DMS114 treated with DMSO at 0.1 percent for 48 hours (cell line): ENCODE data around the gene ANKRD26.

Experiments used
- DNase-seq: peaks from one replicate; lab custom pipeline; 2025; ENCODE audit not compliant: unreplicated experiment; lab: John Stamatoyannopoulos, UW

Gene ANKRD26

DNA sequence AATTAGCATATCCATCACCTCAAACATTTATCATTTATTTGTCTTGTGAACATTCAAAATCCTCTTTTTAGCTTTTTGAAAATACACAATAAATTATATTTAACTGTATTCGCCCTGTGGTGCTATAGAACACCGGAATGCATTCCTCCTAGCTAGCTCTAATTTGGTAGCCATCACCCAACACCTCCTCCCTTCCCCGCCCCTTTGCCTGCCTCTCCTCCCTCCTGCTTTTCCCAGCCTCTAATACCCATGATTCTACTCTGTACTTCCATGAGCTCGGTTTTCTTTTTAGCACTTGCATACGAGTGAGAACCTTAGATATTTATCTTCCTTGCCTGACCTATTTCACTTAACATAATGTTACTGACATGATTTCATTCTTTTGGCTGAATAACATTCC is 80.1 kb downstream of the ANKRD26 start:
- DNase-seq, result no peak

DNA sequence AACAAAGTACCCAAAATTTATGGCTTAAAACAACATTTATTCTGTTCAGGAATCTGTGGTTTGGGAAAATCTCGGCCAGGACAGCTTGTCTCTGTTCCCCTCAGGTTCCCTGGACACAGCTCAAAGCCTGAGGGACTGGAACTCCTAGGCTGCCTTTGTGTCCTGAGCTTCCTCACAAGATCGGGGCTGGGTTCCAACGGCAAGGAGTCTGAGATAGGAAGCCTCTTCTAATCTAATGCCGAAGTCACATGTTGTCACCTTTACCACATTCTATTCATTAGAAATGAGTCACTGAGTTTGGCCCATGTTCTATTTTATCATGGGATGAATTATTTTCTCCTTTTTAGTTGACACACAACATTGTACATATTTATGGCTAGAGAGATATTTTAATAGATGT is 80.5 kb downstream of the ANKRD26 start:
- no peak for DNase-seq

GRCh38 chr10:26997610-26998009 is 102.7 kb downstream of the ANKRD26 start:
- no peak for DNase-seq

DNA sequence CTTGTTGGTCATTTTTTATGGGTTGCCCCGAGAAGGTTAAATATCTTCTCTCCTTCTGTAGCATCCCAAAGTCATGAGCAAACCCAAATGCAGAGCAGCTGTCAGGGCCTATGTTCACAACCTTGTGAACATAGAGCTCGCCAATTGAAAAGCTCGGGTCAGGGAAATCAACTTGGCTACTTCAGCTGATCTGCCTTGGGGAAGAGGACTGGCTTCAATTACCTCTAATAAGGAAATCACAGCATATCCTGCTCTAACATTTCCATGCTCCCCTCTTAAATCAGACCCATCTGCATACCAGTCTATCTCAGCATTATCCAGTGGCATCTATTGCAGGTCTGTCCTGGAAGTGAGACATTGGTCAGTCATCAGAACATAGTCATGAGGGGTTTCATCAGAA is 105.6 kb downstream of the ANKRD26 start:
- no peak for DNase-seq

DNA sequence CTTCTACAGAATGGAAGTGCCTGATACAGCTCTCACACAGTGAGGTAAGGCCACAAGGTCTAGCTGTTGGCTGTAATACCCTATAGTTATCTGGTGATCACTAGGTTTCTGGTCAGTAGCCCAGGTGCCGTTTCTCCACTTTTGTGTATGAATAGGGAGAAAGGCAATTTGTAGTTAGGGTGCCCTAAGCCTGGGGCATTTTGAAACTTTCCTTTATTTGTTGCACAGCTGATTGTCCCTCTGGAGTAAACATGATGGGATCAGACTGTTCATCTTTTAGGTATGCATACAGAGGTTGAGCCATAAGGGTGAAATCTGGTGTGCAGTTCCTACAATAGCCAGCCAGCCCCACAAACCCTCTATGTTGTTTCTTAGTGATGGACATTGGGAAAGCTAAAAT is 112.4 kb downstream of the ANKRD26 start:
- DNase-seq, result no peak

GRCh38 chr10:26983156-26983555 is 117.1 kb downstream of the ANKRD26 start:
- DNase-seq, result no peak

DNA sequence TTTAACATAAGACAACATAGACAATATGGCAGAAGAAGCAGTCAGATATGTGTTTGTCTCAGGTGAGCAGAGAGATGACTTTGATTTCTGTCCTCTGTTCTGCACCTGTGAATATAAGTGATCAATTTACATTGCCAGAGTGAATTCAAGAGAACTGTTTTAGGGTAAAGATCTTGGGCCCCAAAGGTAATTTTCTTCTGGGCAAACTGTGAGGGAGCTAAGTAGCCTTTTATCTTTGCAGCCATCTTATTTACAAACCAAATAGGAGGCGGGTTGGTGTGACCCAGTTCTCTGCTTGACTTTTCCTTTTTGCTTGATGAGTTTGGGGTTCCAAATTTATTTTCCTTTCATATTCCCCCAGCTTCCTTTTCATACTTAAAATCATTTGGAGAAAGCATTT is 118.2 kb downstream of the ANKRD26 start:
- DNase-seq, result no peak

DNA sequence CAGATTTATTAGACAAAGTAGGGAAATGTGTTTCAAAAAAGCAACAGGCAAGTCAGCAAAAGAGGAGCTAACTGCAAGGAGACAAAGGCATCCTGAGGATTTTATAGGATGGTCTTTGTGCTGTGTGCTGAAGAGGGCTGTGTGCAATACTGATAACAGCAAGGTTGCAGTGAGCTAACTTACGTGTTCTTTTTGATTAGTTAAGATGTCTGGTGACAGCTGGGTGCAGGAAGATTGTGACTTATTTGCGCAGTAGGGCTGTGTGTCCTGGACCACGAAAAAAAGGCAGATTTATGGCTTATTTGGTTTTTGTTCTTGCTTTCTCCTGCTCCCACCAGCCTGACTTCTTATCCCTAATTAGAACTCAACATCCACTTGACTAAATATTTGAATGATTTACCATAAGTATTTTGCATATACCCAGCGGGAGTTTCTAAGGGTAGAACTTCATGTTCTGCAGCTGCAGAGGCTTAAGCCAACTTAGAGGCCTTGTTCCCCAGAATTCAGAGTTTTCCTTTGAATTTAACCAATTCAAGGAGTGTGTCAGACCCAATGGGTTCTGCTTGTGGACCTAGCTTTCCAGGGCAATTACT is 119.0 kb downstream of the ANKRD26 start:
- DNase-seq, result no peak

DNA sequence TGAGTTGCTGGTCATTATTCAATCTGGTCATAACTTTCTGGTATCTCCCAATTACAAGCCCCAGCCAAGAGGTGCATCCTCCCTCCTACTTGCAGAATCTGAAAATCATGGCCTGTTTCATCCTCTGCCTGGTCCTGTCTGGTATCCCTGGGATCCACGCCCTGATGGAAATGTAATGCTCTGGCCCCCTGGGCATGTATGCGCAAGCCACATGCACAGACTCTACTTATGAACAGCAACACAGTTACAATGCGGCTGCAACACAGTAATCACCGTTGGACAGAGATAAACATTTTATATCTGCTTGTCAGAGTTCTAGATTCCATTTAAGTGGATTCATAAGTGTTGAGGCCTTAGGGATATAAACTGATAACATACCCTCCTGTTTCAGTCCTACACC is 121.8 kb downstream of the ANKRD26 start:
- DNase-seq, result no peak

DNA sequence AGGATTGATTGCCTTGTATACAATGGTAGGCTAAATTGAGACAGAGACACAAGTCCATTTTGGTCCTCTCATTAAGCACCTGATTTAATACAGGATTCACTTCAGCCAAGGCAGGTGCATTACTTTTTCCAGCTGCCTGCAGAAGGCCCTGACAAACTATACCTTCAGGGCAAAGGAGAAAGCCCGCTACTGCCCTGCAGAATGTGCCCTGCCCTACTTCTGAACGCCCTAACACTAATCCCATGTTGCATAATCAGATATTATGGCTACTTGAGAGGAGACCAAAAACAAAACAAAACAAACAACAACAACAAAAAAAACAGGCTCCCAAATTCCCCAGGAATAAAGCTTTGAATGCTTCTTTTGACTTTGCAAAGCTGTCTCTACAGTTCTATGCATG is 122.7 kb downstream of the ANKRD26 start:
- no peak for DNase-seq

DNA sequence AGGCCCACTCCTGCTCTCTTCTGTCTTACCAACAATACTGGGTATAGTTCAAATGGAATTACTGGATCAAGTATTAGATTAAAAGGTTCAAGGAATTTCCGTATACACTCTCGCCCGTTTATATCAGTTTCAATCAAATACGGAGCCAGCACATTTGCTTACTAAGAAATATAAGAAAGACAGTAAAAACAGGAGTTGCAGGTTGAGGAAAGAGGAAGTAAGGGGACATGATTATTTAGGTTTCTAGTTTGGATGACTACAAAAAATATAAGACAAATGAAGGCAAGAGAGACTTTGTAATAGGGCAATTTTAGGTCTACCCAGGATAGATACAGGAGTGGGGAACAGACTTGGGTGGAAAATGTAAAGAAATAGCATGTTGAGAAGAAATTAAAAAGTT is 129.6 kb downstream of the ANKRD26 start:
- no peak for DNase-seq

DNA sequence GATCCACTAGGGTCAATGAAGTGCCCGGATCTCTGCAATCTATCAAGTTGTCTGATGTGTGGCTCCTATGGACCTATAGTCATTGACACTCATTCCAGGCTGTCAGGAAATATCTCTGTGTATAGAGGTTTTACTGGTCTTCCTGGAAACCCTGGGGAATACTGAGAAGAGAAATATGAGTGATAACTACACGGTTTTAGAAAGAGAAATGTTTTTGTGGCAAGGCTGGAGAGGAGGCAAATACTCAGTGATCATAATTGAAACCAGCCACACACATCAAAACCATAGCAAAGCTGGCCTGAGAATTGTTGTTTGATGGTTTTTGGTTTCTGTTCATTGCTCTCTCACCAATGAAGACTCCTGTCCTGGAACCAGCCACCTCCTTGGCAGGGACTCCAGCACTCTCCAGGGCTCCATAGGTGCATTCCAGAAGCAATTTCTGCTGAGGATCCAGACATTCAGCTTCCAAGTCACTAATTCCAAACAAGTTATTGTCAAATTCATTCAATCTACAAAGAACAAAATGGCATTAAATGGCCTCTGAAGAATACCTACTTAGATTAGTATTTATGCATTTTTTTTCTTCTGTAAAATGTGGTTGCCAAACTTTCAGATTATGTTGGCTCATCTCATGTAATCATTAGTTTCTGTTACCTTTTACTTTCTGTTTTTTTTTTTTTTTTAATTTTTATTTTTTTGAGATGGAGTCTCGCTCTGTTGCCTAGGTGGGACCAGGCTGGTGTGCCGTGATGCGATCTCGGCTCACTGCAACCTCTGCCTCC is 131.0 kb downstream of the ANKRD26 start:
- DNase-seq, result no peak

GRCh38 chr10:26962835-26963234 is 137.5 kb downstream of the ANKRD26 start:
- no peak for DNase-seq

DNA sequence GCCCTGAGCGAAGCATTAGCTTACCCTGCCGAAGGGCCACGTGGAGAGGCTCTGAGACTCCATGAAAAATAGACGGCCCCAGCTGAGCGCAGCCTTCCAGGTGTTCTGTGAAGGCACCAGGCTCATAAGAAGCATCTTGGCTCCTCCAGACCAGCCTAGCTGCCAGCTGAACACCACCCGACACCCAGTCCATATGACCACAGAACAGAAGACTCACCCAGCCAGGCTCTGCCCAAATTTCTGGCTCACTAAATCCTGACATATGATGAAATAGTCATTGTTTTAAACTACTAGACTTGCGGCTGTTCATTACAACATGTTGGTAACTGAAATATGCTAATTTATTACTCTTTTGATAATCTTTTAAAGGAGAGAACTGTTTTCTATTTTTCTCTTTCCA is 140.0 kb downstream of the ANKRD26 start:
- DNase-seq, result no peak

DNA sequence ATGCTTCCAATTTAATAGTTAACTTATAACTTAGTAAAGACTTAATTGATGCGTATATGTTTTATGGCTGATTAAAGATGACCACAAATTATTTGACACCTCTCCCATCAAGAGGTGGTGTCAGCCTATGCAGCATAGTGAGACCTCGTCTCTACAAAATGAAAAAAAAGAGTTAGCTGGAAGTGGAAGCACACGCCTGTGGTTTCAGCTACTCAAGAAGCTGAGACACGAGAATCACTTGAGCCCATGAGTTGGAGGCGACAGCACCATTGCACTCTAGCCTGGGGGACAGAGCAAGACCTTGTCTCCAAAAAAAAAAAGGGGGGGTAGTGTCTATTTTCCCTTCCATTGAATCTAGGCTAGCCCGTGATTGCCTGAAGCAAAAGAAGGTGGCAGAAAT is 140.5 kb downstream of the ANKRD26 start:
- DNase-seq, result no peak
